Measurements from ENCODE around the gene CLEC2L.

CLEC2L gene

GRCh38 chr7:139576179-139576973, 52.9 kb downstream of the CLEC2L start:
- DNase-seq, result no peak

GRCh38 chr7:139580435-139580834, 57.0 kb downstream of the CLEC2L start:
- DNase-seq, result no peak

DNA sequence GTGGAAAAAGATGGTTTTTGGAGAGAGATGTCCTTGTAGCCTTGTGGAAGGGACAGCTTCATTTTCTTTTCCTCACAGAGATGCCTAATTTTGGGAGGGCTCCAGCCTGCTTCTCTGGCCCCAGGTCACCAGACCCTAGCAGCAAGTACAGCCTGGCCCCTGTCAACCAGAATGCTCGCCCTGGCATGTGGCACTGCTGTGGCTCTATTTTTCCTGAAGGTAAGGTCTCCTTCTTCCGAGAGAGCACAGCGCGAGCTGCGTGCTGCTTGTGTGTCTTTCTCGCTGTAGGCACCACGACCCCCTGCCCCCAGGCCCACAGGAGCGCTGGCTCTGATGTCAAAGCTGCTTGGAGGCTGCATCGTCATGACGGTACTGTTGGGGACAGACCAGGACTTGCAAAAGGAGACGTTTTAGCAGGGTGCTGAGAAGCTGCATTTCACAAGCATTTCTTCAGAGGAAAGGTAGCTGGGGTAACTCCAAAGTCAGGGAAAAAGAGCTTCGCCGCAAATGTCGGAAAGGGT, 58.7 kb downstream of the CLEC2L start:
- DNase-seq, result no peak

DNA sequence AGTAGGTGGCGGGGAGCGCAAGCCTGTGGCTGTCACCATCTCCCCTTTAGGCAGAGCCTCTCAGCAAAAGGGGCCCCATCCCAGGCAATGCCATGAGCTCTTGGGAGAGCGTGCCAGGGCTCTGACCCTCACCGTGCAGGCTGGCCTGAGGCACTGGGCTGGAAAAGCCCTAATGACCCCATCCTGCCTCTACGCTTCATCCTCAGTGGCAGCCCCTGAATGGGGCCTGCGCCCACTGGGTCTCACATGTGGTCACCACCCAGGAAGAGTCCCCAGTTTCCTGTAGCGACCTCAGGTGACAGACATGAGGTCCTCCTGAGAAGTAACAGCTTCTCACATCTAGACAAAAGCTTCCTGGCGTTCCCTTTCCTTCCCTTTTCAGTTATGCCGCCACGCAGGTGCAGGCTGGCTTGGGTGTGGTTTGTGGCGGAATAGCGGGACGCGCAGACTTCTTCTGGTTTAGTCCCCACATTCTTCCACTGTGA, 59.2 kb downstream of the CLEC2L start:
- DNase-seq, result no peak

DNA sequence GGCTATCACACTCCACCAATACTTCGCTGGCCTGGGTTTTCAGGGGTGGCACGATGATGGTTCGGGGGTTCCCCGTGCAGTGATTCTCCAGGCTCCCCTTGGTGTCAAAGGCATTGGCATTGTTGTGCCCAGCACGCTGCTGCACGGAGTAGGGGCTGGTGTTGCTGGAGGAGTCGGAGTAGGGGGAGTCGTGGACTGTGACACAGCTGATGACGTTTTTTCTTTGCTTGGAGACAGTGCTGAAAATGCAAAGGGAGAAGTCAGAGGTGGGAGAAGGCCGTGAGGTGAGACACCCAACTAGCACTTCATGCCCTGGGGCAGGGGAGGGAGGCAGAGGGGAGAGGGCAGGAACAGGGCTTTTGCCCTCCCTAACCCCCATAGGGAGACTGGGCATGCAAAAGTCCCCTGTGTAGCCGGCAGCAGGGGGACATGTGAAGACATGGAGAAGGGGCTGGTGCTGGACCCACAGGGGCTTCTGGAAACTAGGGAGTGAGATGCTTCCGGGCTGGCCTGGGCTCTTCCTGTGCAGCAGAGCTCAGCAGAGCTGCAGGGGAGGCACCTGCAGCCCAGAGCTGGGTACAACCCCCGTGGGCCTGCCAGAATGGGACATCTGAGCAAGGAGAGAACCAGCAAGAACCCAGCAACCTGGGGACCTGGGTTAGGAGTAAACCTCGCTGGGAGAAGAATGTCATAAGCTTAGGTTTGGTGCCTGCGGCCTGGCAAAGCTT, 60.5 kb downstream of the CLEC2L start:
- DNase-seq, result no peak

DNA sequence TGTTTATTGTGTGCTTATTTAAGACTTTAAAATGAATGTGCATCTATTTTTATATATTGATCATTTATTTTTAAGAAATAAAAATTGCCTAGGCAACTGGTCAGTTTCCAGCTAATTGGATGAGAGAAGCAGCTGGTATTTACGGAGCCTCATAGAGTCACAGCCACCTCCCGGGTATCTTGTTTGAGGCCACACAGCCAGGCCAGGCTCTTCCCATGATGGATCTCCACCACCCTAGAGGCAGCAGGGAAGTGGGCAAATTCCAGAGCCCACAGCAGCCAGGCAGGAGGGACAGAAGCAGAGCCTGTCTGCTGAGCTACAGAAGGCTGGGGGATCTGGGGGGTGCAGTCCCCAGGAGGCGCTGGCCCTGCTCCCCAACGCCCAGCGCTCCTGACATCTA, 61.6 kb downstream of the CLEC2L start:
- DNase-seq, result no peak

- DNase-seq, result no peak
Measured at GRCh38 chr7:139586286-139586685, 62.8 kb downstream of the CLEC2L start.

DNA sequence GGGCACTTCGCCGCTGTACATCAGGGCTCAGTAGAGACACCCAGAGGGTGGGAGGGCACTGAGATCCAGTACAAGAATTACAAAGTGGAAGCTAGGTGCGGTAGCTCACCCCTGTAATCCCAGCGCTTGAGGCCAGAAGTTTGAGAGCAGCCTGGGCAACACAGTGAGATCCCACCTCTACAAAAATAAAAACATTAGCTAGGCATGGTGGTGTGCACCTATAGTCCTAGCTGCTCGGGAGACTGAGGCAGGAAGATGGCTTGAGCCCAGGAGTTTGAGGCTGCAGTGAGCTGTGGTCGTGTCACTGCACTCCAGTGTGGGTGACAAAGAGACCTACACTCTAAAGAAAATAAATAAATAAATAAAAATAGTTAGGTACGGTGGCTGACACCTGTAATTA, 64.0 kb downstream of the CLEC2L start:
- no peak for DNase-seq

GRCh38 chr7:139588632-139589031, 65.1 kb downstream of the CLEC2L start:
- DNase-seq, result no peak

- no peak for DNase-seq
Measured at GRCh38 chr7:139589474-139589873, 66.0 kb downstream of the CLEC2L start.

DNA sequence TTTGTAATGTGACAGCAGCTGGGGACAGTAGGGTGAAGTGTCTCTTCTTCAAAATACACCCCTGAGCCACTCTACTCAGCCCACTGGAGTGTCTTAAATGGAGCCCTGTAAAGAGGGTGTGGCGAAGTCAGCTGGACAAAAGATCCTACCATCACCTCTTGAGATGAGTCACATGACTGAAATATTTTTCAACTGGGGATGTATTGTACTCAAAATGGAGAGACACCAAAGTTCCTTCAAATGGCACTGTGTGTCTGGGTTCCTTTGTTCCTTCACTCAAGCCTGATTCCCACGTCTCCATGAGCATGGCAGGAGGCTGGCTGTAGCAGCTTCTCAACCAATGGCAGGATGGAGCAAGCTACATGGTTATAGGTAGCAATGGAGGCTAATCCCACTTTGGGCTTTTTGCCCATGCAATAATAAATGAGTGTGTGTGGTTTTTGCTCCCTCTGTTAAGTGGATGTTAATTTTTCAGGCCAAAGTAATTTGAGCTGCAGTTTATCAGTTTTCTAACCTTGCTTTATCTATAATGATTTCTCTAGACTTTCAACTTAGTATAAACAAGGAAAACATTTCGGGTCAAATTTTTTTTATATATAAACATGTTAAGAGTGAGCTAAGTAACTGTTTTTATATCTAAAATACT, 68.2 kb downstream of the CLEC2L start:
- no peak for DNase-seq

DNA sequence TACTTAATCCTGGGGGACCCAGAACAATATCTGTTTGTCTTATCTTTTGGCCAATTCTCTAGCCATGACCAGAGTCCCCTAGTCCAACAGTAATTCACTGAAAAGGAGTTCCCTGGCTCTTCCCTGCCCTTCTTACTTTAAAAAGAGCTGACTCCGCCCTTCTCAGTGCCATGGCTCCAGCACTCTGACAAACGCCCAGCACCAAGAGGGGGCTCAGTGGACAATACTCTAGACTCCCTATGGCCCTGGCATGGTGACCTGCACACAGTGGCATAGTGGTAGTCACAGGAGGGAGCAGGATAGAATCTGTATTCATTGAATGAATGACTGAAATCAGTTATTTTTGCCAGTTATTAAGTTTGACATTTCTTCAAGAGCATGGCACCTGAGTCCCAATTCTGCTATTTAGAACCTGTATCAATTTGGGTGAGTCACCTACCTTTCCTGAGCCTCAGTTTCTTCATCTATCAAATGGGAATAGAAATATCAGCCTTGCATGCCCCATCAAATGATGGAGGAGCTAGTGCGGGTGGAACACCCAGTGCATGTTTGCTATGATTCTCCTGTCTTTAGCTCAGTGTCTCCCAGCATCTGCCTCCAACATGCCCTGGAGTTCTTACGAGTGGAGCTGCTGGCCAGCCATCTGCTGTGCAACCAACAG, 69.4 kb downstream of the CLEC2L start:
- no peak for DNase-seq

DNA sequence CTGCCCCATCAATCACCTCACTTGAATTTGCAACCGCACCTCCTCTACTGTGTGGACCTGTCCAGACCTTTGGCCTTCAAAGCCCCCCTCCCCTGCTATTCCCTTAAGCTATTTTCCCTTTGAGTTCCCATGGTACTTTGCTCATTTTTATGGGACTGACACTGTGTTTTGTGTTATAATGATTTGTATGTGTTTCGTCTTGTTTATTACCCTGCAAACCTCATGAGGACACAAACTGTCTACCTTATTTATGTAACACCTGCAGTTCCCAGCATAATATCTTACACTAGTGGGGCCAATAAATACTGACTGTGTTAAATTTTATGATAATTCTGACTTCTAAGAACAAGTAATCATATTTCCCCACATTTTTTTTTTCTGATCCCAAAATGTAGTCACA, 70.6 kb downstream of the CLEC2L start:
- DNase-seq, result no peak
